Measurements from ENCODE around the gene AHSA1. TPM values are rescaled to one million over a fixed set of nuclear protein-coding genes. Genes with fewer than 3 reads are reported as not detected.

AHSA1 gene
- polyA plus RNA-seq, 1 donor from 2014 or later: 207 TPM

DNA sequence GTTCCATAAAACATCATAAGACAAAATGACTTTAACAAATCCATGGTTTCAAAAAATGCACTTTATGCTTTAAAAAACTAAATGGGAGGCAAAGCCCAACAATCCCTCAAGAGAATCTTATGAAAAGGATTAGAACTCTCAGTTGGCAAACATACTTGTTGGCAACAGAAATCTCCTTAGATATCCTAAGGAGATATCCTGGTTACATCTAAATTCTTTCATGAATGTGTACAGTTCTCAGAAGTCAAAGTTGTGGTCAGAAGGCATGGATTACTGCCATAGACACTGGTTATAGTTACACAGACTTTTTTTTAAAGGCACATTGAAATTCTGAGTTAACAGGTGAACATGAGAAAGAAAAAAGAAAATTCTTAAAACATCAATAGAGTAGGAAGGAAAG is 58.2 kb downstream of the AHSA1 start:
- H3K27me3 ChIP-seq (ENCODE audit: insufficient read depth, low read depth, low read length): no peaks in the 10 kb centered on the region
- no peak overlapping the region for H3K27ac ChIP-seq (ENCODE audit: low read length)
- H3K9me3 ChIP-seq (ENCODE audit: low read length): no peaks in the 10 kb centered on the region
- no peaks in the 10 kb centered on the region for H3K79me2 ChIP-seq (replicated peaks; ENCODE audit: insufficient read depth, low read length)
- H3K4me3 ChIP-seq (ENCODE audit: low read length): no peak overlapping the region
- no peaks in the 10 kb centered on the region for H4K20me1 ChIP-seq (ENCODE audit: insufficient read depth)
- H3K4me2 ChIP-seq (ENCODE audit: low read length): no peak overlapping the region
- H2AFZ ChIP-seq (ENCODE audit: low read depth, low read length): no peak overlapping the region
- no peaks in the 10 kb centered on the region for H3K36me3 ChIP-seq (ENCODE audit: insufficient read depth, low read length)
- no peaks in the 10 kb centered on the region for H3F3A ChIP-seq (ENCODE audit: insufficient read depth, low read length, poor library complexity, severe bottlenecking)
- no peaks in the 10 kb centered on the region for H3K9me2 ChIP-seq (ENCODE audit: insufficient read depth, low read length)
- TF ChIP-seq POLR2AphosphoS5 (IDR thresholded peaks at IDR 0.05) (no peak), EZH2 (IDR thresholded peaks at IDR 0.05; ENCODE audit: borderline replicate concordance, insufficient read depth, low read length, poor library complexity, severe bottlenecking) (no peak), EP300 (conservative IDR thresholded peaks at IDR 0.05; ENCODE audit: poor library complexity, severe bottlenecking) (no peak), MXI1 (conservative IDR thresholded peaks at IDR 0.05; ENCODE audit: poor library complexity, severe bottlenecking) (no peak), RAD21 (conservative IDR thresholded peaks at IDR 0.05) (no peak)
- TF ChIP-seq, protein P1, sequence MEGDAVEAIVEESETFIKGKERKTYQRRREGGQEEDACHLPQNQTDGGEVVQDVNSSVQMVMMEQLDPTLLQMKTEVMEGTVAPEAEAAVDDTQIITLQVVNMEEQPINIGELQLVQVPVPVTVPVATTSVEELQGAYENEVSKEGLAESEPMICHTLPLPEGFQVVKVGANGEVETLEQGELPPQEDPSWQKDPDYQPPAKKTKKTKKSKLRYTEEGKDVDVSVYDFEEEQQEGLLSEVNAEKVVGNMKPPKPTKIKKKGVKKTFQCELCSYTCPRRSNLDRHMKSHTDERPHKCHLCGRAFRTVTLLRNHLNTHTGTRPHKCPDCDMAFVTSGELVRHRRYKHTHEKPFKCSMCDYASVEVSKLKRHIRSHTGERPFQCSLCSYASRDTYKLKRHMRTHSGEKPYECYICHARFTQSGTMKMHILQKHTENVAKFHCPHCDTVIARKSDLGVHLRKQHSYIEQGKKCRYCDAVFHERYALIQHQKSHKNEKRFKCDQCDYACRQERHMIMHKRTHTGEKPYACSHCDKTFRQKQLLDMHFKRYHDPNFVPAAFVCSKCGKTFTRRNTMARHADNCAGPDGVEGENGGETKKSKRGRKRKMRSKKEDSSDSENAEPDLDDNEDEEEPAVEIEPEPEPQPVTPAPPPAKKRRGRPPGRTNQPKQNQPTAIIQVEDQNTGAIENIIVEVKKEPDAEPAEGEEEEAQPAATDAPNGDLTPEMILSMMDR (IDR thresholded peaks at IDR 0.05; ENCODE audit: poor library complexity, severe bottlenecking): no peak
- TF ChIP-seq, protein P2, sequence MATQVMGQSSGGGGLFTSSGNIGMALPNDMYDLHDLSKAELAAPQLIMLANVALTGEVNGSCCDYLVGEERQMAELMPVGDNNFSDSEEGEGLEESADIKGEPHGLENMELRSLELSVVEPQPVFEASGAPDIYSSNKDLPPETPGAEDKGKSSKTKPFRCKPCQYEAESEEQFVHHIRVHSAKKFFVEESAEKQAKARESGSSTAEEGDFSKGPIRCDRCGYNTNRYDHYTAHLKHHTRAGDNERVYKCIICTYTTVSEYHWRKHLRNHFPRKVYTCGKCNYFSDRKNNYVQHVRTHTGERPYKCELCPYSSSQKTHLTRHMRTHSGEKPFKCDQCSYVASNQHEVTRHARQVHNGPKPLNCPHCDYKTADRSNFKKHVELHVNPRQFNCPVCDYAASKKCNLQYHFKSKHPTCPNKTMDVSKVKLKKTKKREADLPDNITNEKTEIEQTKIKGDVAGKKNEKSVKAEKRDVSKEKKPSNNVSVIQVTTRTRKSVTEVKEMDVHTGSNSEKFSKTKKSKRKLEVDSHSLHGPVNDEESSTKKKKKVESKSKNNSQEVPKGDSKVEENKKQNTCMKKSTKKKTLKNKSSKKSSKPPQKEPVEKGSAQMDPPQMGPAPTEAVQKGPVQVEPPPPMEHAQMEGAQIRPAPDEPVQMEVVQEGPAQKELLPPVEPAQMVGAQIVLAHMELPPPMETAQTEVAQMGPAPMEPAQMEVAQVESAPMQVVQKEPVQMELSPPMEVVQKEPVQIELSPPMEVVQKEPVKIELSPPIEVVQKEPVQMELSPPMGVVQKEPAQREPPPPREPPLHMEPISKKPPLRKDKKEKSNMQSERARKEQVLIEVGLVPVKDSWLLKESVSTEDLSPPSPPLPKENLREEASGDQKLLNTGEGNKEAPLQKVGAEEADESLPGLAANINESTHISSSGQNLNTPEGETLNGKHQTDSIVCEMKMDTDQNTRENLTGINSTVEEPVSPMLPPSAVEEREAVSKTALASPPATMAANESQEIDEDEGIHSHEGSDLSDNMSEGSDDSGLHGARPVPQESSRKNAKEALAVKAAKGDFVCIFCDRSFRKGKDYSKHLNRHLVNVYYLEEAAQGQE (IDR thresholded peaks at IDR 0.05; ENCODE audit: borderline replicate concordance): no peak
- H3K9ac ChIP-seq (ENCODE audit: low read length): no peak overlapping the region

Small RNAs within 50 kb of the gene (small RNA-seq; reads per million reads assigned to genes)
- gene RF00404: 0 reads per million in 3 experiments

Other genes with a start within 250 kb of the AHSA1 start
- 0.87 and 2.5 TPM in 2 replicates for gene NGB, start 186.9 kb upstream of the AHSA1 start, polyA plus RNA-seq
- 9.6 and 11.5 TPM in 2 replicates for gene POMT2, start 137.2 kb upstream of the AHSA1 start, polyA plus RNA-seq
- gene GSTZ1, start 137.1 kb upstream of the AHSA1 start, polyA plus RNA-seq: 17.4 and 34.1 TPM in 2 replicates
- gene TMED8, start 81.0 kb upstream of the AHSA1 start, polyA plus RNA-seq: 15.6 and 16.5 TPM in 2 replicates
- gene SAMD15, start 80.7 kb upstream of the AHSA1 start, polyA plus RNA-seq: 2.8 and 5.8 TPM in 2 replicates
- gene NOXRED1, start 34.6 kb upstream of the AHSA1 start, polyA plus RNA-seq: 0.19 and 0.68 TPM in 2 replicates
- gene VIPAS39, start 492 bp upstream of the AHSA1 start, polyA plus RNA-seq: 31.1 and 39.5 TPM in 2 replicates
- 1.4 and 2.7 TPM in 2 replicates for gene ISM2, start 40.7 kb downstream of the AHSA1 start, polyA plus RNA-seq
- gene SPTLC2, start 158.5 kb downstream of the AHSA1 start, polyA plus RNA-seq: 12.0 and 15.1 TPM in 2 replicates
- 20.4 and 20.8 TPM in 2 replicates for gene ALKBH1, start 249.9 kb downstream of the AHSA1 start, polyA plus RNA-seq